ENCODE data around the gene KY.

The KY gene

GRCh38 chr3:134667406-134667805, 16.6 kb upstream of the KY start:
- no peak overlapping the region for H3K4me3 ChIP-seq (ENCODE audit: low read depth, low read length)
- no peak for TF ChIP-seq CTCF (IDR thresholded peaks at IDR 0.05; ENCODE audit: low read depth, low read length)

- TF ChIP-seq CTCF (IDR thresholded peaks at IDR 0.05; ENCODE audit: low read depth, low read length) = no peak
- H3K4me3 ChIP-seq (ENCODE audit: low read depth, low read length) = no peak overlapping the region
Observed at GRCh38 chr3:134666885-134667284, 16.1 kb upstream of the KY start.

GRCh38 chr3:134666466-134666865, 15.6 kb upstream of the KY start:
- H3K4me3 ChIP-seq (ENCODE audit: low read depth, low read length) = no peak overlapping the region
- no peak for TF ChIP-seq CTCF (IDR thresholded peaks at IDR 0.05; ENCODE audit: low read depth, low read length)

GRCh38 chr3:134666052-134666451, 15.2 kb upstream of the KY start:
- H3K4me3 ChIP-seq (ENCODE audit: low read depth, low read length) = no peak overlapping the region
- TF ChIP-seq CTCF (IDR thresholded peaks at IDR 0.05; ENCODE audit: low read depth, low read length) = no peak

- TF ChIP-seq CTCF (IDR thresholded peaks at IDR 0.05; ENCODE audit: low read depth, low read length) = no peak
Observed at GRCh38 chr3:134665243-134665642, 14.4 kb upstream of the KY start.

GRCh38 chr3:134663721-134664456, 13.1 kb upstream of the KY start:
- TF ChIP-seq CTCF (IDR thresholded peaks at IDR 0.05; ENCODE audit: low read depth, low read length) = no peak
- H3K4me3 ChIP-seq (ENCODE audit: low read depth, low read length) = no peak overlapping the region

More at GRCh38 chr3:134665243-134665642, 14.4 kb upstream of the KY start:
- H3K4me3 ChIP-seq (ENCODE audit: low read depth, low read length) = no peak overlapping the region

- TF ChIP-seq CTCF (IDR thresholded peaks at IDR 0.05; ENCODE audit: low read depth, low read length) = no peak
- H3K4me3 ChIP-seq (ENCODE audit: low read depth, low read length) = no peak overlapping the region
Observed at GRCh38 chr3:134660046-134660441, 9.2 kb upstream of the KY start.

Data from WI38 (cell line).